ENCODE measurements around the gene ABCA13.

Gene ABCA13

GRCh38 chr7:48438206-48438605, 266.9 kb downstream of the ABCA13 start:
- no peak for DNase-seq (ENCODE audit: low read depth)

GRCh38 chr7:48441848-48442492, 270.7 kb downstream of the ABCA13 start:
- DNase-seq (ENCODE audit: low read depth), result no peak

GRCh38 chr7:48443051-48443450, 271.8 kb downstream of the ABCA13 start:
- DNase-seq (ENCODE audit: low read depth), result no peak

GRCh38 chr7:48446721-48447120, 275.5 kb downstream of the ABCA13 start:
- DNase-seq (ENCODE audit: low read depth), result no peak

- no peak for DNase-seq (ENCODE audit: low read depth)
Observed at GRCh38 chr7:48452218-48452617, 281.0 kb downstream of the ABCA13 start.

GRCh38 chr7:48454750-48455192, 283.5 kb downstream of the ABCA13 start:
- DNase-seq (ENCODE audit: low read depth), result no peak

- DNase-seq (ENCODE audit: low read depth), result no peak
Observed at GRCh38 chr7:48455363-48455762, 284.1 kb downstream of the ABCA13 start.

- DNase-seq (ENCODE audit: low read depth), result no peak
Observed at GRCh38 chr7:48458701-48459524, 287.7 kb downstream of the ABCA13 start.

GRCh38 chr7:48466713-48467112, 295.5 kb downstream of the ABCA13 start:
- DNase-seq (ENCODE audit: low read depth), result no peak

GRCh38 chr7:48471196-48471595, 299.9 kb downstream of the ABCA13 start:
- DNase-seq (ENCODE audit: low read depth), result no peak

GRCh38 chr7:48472640-48473039, 301.4 kb downstream of the ABCA13 start:
- DNase-seq (ENCODE audit: low read depth), result no peak

GRCh38 chr7:48473205-48473865, 302.1 kb downstream of the ABCA13 start:
- no peak for DNase-seq (ENCODE audit: low read depth)

- no peak for DNase-seq (ENCODE audit: low read depth)
Observed at GRCh38 chr7:48481235-48481634, 310.0 kb downstream of the ABCA13 start.

- DNase-seq (ENCODE audit: low read depth), result no peak
Observed at GRCh38 chr7:48497521-48497920, 326.3 kb downstream of the ABCA13 start.

GRCh38 chr7:48502021-48502420, 330.8 kb downstream of the ABCA13 start:
- DNase-seq (ENCODE audit: low read depth), result no peak

GRCh38 chr7:48505051-48505450, 333.8 kb downstream of the ABCA13 start:
- DNase-seq (ENCODE audit: low read depth), result no peak

GRCh38 chr7:48505466-48505865, 334.2 kb downstream of the ABCA13 start:
- DNase-seq (ENCODE audit: low read depth), result no peak

GRCh38 chr7:48506569-48506968, 335.3 kb downstream of the ABCA13 start:
- no peak for DNase-seq (ENCODE audit: low read depth)

GRCh38 chr7:48511080-48511479, 339.8 kb downstream of the ABCA13 start:
- DNase-seq (ENCODE audit: low read depth), result no peak

GRCh38 chr7:48512892-48513291, 341.6 kb downstream of the ABCA13 start:
- DNase-seq (ENCODE audit: low read depth), result no peak

GRCh38 chr7:48515171-48515570, 343.9 kb downstream of the ABCA13 start:
- DNase-seq (ENCODE audit: low read depth), result no peak

- DNase-seq (ENCODE audit: low read depth), result no peak
Observed at GRCh38 chr7:48518092-48518491, 346.8 kb downstream of the ABCA13 start.

GRCh38 chr7:48522692-48523091, 351.4 kb downstream of the ABCA13 start:
- no peak for DNase-seq (ENCODE audit: low read depth)

All from stimulated activated CD8-positive, alpha-beta memory T cell treated with anti-CD3 and anti-CD28 coated beads, Interleukin-15, amount 100 ng/mL, for 1 hour (primary cell).